CD4-positive, alpha-beta memory T cell (primary cell): Measurements from ENCODE around the gene ACTN1. TPM values are rescaled to one million over a fixed set of nuclear protein-coding genes. Genes with fewer than 3 reads are reported as not detected.
"Not testable (repeated sequence)": the region's sequence is repeated elsewhere in the genome, so short reads cannot be mapped to it uniquely, and the experiment has no call there.

Source experiments
- CTCF ChIA-PET: fragments of 350-600 bp; sonication (Branson Sonifier 250); formaldehyde crosslinking; loops from one replicate; lab custom pipeline; 2021; ENCODE audit warnings: inconsistent platforms; ENCODE audit not compliant: partially characterized antibody; lab: Charles Lee
- POLR2A ChIA-PET: fragments of 350-600 bp; sonication (Branson Sonifier 250); formaldehyde crosslinking; loops from one replicate; lab custom pipeline; 2021; ENCODE audit not compliant: partially characterized antibody; lab: Charles Lee
- DNase-seq, 5 donors: peaks; one replicate each; pipeline versions ENCODE4 v3.0.0 to v3.0.0-alpha.2; 2020 to 2022; ENCODE audit warnings: mixed read lengths in 1 of 5
- H3K27ac ChIP-seq: one replicate; pipeline ENCODE4 v1.7.0; 2013; ENCODE audit warnings: low read depth, low read length
- H3K27me3 ChIP-seq: 2 replicates; pipeline ENCODE4 v1.7.0; 2013; ENCODE audit warnings: mild to moderate bottlenecking, low read length, moderate library complexity; ENCODE audit not compliant: insufficient read depth
- H3K36me3 ChIP-seq: 2 replicates; pipeline ENCODE4 v1.7.0; 2013; ENCODE audit warnings: mild to moderate bottlenecking, low read length, moderate library complexity; ENCODE audit not compliant: insufficient read depth
- H3K4me1 ChIP-seq: 2 replicates; pipeline ENCODE4 v1.7.0; 2013; ENCODE audit warnings: mild to moderate bottlenecking, low read length, moderate library complexity; ENCODE audit not compliant: insufficient read depth
- H3K4me3 ChIP-seq, 2 donors: one replicate each; pipeline ENCODE4 v1.7.0; 2013; ENCODE audit warnings: low read length in 2 of 2, mild to moderate bottlenecking in 1 of 2
- H3K9me3 ChIP-seq, 2 donors: one replicate each; pipeline ENCODE4 v1.7.0; 2013; ENCODE audit warnings: low read length in 2 of 2, control low read depth in 1 of 2; ENCODE audit not compliant: control insufficient read depth in 1 of 2
- H3K27ac Mint-ChIP-seq, 7 donors: one replicate each; pipeline ENCODE4 v1.8.0; 2020 to 2021; ENCODE audit warnings: mixed read lengths in 7 of 7, mild to moderate bottlenecking in 6 of 7, inconsistent platforms in 3 of 7, moderate library complexity in 3 of 7
- H3K27me3 Mint-ChIP-seq, 2 donors: one replicate each; pipeline ENCODE4 v1.8.0; 2020 to 2021; ENCODE audit warnings: mixed read lengths in 2 of 2
- H3K36me3 Mint-ChIP-seq, 2 donors: one replicate each; pipeline ENCODE4 v1.8.0; 2020 to 2021; ENCODE audit warnings: mixed read lengths in 2 of 2, inconsistent platforms in 1 of 2, mild to moderate bottlenecking in 1 of 2
- H3K4me1 Mint-ChIP-seq, 4 donors: one replicate each; pipeline ENCODE4 v1.8.0; 2020 to 2021; ENCODE audit warnings: mixed read lengths in 4 of 4, mild to moderate bottlenecking in 1 of 4
- H3K4me3 Mint-ChIP-seq, 8 donors: one replicate each; pipeline ENCODE4 v1.8.0; 2020 to 2021; ENCODE audit warnings: mixed read lengths in 8 of 8, mild to moderate bottlenecking in 7 of 8, moderate library complexity in 6 of 8, inconsistent platforms in 3 of 8
- H3K9me3 Mint-ChIP-seq, 8 donors: one replicate each; pipeline ENCODE4 v1.8.0; 2020 to 2021; ENCODE audit warnings: mixed read lengths in 8 of 8, mild to moderate bottlenecking in 5 of 8, inconsistent platforms in 3 of 8, moderate library complexity in 1 of 8
- intact Hi-C: fragments of 100-400 bp; cut with micrococcal nuclease; formaldehyde crosslinking; loops from one replicate; pipeline ENCODE4 v1.15.1; 2023
- polyA plus RNA-seq, 2 donors: library from polyadenylated mRNA; unstranded; fragments of 300-500 nt; fragmentation: Illumina TruSeq; gene quantifications; one replicate each; pipeline ENCODE4 v1.2.3, GENCODE V29; 2021
- total RNA-seq, 2 experiments: library from RNA; stranded (reverse); gene quantifications; one replicate each; pipeline ENCODE4 v1.2.3, GENCODE V29; 2021

Gene ACTN1
- total and polyA plus RNA-seq, 4 experiments from 2014 or later, result 33.6 to 75.1 (median 67.0) TPM

DNA sequence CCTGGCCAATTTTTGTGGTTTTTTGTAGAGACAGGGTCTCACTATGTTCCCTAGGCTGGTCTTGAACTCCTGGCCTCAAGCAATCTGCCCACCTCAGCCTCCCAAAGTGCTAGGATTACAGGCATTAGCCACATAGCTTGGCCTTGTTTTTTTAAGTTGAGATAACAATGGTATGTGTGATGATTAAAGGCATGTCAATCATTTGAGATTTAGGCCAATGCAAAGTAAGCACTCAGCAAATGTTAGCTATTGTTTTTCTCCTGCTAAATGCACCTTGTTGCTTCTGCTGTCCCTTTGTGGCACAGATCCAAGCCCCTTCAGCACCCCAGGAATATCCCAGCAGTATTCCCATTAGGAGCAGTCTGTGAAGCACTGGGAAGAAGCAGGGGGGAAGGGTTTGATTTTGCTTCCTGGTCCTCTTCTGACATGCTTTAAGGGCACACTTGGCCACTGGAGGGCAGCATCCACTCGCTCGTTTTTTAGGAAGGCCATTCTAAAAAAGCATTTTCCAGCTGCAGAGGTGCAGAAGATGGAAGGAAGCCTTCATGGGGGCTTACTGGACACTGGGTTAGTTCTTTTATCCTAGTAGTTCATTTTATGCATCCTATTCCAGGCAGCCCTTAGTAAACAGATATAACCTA, 116.0 kb downstream of the ACTN1 start:
- peaks cover 0 to 17% (median 7%) of the 10 kb centered on the region in 8 donors for H3K9me3 Mint-ChIP-seq
- no peaks in the 10 kb centered on the region for H3K27me3 ChIP-seq
- peaks cover 0 to 3% of the 10 kb centered on the region in 2 donors for H3K9me3 ChIP-seq
- peak; percentile 43 to 59 (median 53) for DNase-seq
- intact Hi-C loops, result loop anchor here (1.0 to 2.0 kb wide), 3 partner anchors 227 to 712 kb away; partner anchors contain the start of gene CCDC177
- H3K4me1 ChIP-seq, result no peaks in the 10 kb centered on the region
- no peak overlapping the region for H3K4me3 Mint-ChIP-seq
- H3K27ac Mint-ChIP-seq, result peak overlapping the region in 1 of 7 donors; percentile 35
- peaks cover 0 to 3% of the 10 kb centered on the region in 2 donors for H3K36me3 Mint-ChIP-seq
- no peak overlapping the region for H3K27ac ChIP-seq
- no peak overlapping the region for H3K4me3 ChIP-seq
- H3K4me1 Mint-ChIP-seq, result no peaks in the 10 kb centered on the region
- no peaks in the 10 kb centered on the region for H3K36me3 ChIP-seq
- no peaks in the 10 kb centered on the region for H3K27me3 Mint-ChIP-seq
- ChIA-PET POLR2A (interaction anchor here (0.6 kb wide), 1 partner anchor 240 kb away, joined by 3 read pairs; no protein-coding TSS in a partner anchor), CTCF (interaction anchor here (0.9 to 4.3 kb wide), 17 partner anchors 9 to 1026 kb away, joined by 3 to 25 read pairs (median 4); no protein-coding TSS in a partner anchor)

DNA sequence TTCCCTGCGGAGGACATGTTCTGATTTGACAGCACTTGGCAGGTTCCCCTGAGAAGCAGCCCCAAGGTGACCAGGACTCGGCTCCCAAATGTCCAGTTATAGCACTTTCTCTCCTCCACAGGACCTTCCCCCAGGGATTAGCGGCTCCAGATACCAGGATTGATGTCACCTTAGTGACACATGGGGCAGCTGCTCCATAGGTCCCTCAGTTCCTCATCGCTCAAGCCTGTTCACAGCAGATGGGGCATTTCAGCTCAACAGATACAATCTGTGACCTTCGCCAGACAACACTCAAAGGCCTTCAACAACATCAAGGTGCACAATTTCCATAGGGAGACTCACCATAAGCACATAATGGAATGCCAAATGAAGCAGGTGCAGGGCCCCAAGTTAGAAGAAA, 118.3 kb downstream of the ACTN1 start:
- no peaks in the 10 kb centered on the region for H3K27me3 ChIP-seq
- ChIA-PET CTCF (interaction anchor here (0.9 to 1.3 kb wide), 2 partner anchors 9 to 17 kb away, joined by 3 read pairs; no protein-coding TSS in a partner anchor), POLR2A (no interaction called here)
- peaks cover 0 to 1% of the 10 kb centered on the region in 2 donors for H3K9me3 ChIP-seq
- no peak for DNase-seq
- intact Hi-C loops, result no loop called here
- H3K27ac ChIP-seq, result no peak overlapping the region
- H3K36me3 ChIP-seq, result no peaks in the 10 kb centered on the region
- H3K4me1 Mint-ChIP-seq, result no peaks in the 10 kb centered on the region
- peaks cover 0 to 3% of the 10 kb centered on the region in 2 donors for H3K36me3 Mint-ChIP-seq
- H3K4me1 ChIP-seq, result no peaks in the 10 kb centered on the region
- peaks cover 0 to 19% (median 6%) of the 10 kb centered on the region in 8 donors for H3K9me3 Mint-ChIP-seq
- no peak overlapping the region for H3K4me3 Mint-ChIP-seq
- no peaks in the 10 kb centered on the region for H3K27me3 Mint-ChIP-seq
- no peak overlapping the region for H3K4me3 ChIP-seq
- no peak overlapping the region for H3K27ac Mint-ChIP-seq

DNA sequence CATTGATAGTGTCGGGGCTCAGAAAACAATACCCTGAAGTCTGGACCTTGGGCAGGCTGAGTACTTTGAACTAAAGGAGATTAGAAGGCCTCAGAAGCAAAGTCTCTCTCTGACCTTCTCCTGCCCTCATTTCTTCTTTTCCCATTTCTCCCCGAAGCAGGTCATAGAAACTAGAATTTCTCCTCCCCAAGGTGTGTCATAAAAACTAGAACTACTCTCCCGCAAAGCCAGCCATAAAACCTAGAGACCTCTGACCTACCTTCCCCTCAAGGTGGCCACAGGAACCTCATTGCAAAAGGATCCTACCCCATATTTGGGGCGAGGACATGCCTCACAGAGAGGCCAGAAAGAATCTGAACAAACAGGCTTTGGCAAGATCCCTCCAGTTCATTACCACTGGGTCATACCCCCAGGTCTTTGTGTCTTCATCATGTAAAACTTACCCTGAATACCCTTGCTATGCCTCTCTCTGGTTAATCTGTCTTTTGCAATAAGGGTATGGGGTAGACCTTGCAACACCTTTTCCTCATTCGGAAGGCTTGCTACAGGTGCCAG, 121.5 kb downstream of the ACTN1 start:
- Mint-ChIP-seq H3K9me3 (peaks cover 0 to 13% (median 0%) of the 10 kb centered on the region in 8 donors), H3K4me3 (no peak overlapping the region), H3K27me3 (no peaks in the 10 kb centered on the region), H3K4me1 (peaks cover 0 to 7% (median 0%) of the 10 kb centered on the region in 4 donors), H3K36me3 (peaks cover 0 to 3% of the 10 kb centered on the region in 2 donors), H3K27ac (no peak overlapping the region)
- Histone ChIP-seq H3K36me3 (no peaks in the 10 kb centered on the region), H3K9me3 (no peaks in the 10 kb centered on the region), H3K27ac (no peak overlapping the region), H3K4me1 (no peaks in the 10 kb centered on the region), H3K27me3 (no peaks in the 10 kb centered on the region), H3K4me3 (no peak overlapping the region)
- DNase-seq, result no peak
- POLR2A ChIA-PET, result no interaction called here
- intact Hi-C loops, result no loop called here
- CTCF ChIA-PET, result no interaction called here

DNA sequence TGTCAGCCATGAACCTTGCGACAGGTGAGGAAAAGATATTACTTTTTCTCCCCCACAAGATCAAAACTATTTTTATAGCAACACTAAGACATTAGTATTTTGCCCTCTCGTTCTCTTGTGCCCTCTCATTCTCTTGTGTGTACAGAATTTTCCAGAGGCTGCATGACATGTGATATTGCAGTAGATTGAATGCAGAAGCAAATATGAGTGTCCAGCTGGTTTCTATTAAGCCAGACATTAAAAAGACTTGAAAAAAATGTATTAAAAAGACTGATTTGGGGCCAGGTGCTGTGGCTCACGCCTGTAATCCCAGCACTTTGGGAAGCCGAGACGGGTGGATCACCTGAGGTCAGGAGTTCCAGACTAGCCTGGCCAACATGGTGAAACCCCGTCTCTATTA, 122.5 kb downstream of the ACTN1 start:
- ChIA-PET CTCF (no interaction called here), POLR2A (no interaction called here)
- Histone ChIP-seq H3K9me3 (no peaks in the 10 kb centered on the region), H3K4me3 (no peak overlapping the region), H3K4me1 (no peaks in the 10 kb centered on the region), H3K27me3 (no peaks in the 10 kb centered on the region), H3K27ac (no peak overlapping the region), H3K36me3 (no peaks in the 10 kb centered on the region)
- no peak overlapping the region for H3K4me3 Mint-ChIP-seq
- no peak for DNase-seq
- H3K9me3 Mint-ChIP-seq, result peaks cover 0 to 20% (median 1%) of the 10 kb centered on the region in 8 donors
- peaks cover 0 to 3% of the 10 kb centered on the region in 2 donors for H3K36me3 Mint-ChIP-seq
- H3K27me3 Mint-ChIP-seq, result no peaks in the 10 kb centered on the region
- intact Hi-C loops, result no loop called here
- peak overlapping the region in 1 of 7 donors; percentile 22 for H3K27ac Mint-ChIP-seq
- peaks cover 0 to 7% (median 0%) of the 10 kb centered on the region in 4 donors for H3K4me1 Mint-ChIP-seq

DNA sequence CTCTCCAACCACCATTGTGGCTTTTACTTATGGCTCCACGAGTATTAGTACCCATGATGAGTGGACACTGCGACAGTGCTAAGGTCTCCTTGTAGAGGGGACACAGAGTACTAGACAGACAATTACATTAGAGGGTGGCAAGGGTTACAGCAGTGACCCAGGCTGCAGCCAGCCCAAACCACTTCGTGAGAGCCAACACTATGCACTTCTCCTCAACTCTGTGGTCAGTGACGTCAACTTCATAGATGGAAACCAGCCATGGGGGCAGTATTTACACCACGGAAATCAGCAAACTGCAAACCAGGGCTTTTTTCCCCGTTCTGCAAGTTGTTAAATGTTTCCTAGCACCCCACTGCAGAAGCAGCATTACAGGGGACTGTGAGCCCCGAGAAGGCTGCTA, 124.7 kb downstream of the ACTN1 start:
- Histone ChIP-seq H3K27me3 (no peaks in the 10 kb centered on the region), H3K4me3 (no peak overlapping the region), H3K36me3 (no peaks in the 10 kb centered on the region), H3K27ac (no peak overlapping the region), H3K9me3 (no peaks in the 10 kb centered on the region), H3K4me1 (no peaks in the 10 kb centered on the region)
- H3K4me1 Mint-ChIP-seq, result peaks cover 0 to 7% (median 0%) of the 10 kb centered on the region in 4 donors
- DNase-seq, result no peak
- H3K27ac Mint-ChIP-seq, result peak overlapping the region in 1 of 7 donors; percentile 17
- ChIA-PET POLR2A (no interaction called here), CTCF (interaction anchor here (1.5 to 2.2 kb wide), 2 partner anchors 8 to 10 kb away, joined by 7 to 9 read pairs; no protein-coding TSS in a partner anchor)
- peaks cover 0 to 20% (median 1%) of the 10 kb centered on the region in 8 donors for H3K9me3 Mint-ChIP-seq
- peaks cover 0 to 3% of the 10 kb centered on the region in 2 donors for H3K36me3 Mint-ChIP-seq
- no peaks in the 10 kb centered on the region for H3K27me3 Mint-ChIP-seq
- intact Hi-C loops, result no loop called here
- no peak overlapping the region for H3K4me3 Mint-ChIP-seq

DNA sequence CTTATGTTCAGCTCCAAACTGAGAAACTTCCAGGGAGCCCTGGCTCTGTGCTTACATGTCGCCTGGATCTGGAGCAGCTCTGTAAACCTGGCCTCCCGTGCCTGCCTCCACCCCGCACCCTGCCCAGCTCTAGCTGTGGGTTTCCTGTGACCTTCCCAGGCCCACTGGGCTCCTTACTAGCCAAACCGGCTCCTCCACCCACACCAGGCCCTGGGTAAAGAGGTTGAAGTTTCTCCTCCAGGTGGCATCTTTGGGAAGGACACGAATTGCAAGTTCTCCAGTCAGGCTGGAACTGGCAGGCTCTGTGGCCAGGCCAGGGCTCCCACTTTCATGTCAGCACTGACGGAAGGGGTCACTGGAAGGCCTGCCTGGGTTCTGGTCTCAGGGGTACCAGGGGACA, 125.4 kb downstream of the ACTN1 start:
- peaks cover 0 to 3% of the 10 kb centered on the region in 2 donors for H3K36me3 Mint-ChIP-seq
- peaks cover 0 to 20% (median 1%) of the 10 kb centered on the region in 8 donors for H3K9me3 Mint-ChIP-seq
- no peaks in the 10 kb centered on the region for H3K9me3 ChIP-seq
- H3K27ac ChIP-seq, result no peak overlapping the region
- no peaks in the 10 kb centered on the region for H3K4me1 ChIP-seq
- intact Hi-C loops, result no loop called here
- H3K27me3 Mint-ChIP-seq, result no peaks in the 10 kb centered on the region
- no peak for DNase-seq
- peaks cover 0 to 7% (median 0%) of the 10 kb centered on the region in 4 donors for H3K4me1 Mint-ChIP-seq
- H3K27ac Mint-ChIP-seq, result no peak overlapping the region
- H3K36me3 ChIP-seq, result no peaks in the 10 kb centered on the region
- POLR2A ChIA-PET, result no interaction called here
- H3K4me3 Mint-ChIP-seq, result no peak overlapping the region
- H3K4me3 ChIP-seq, result no peak overlapping the region
- no peaks in the 10 kb centered on the region for H3K27me3 ChIP-seq
- CTCF ChIA-PET, result interaction anchor here (1.5 to 2.2 kb wide), 2 partner anchors 9 to 10 kb away, joined by 7 to 9 read pairs; no protein-coding TSS in a partner anchor

DNA sequence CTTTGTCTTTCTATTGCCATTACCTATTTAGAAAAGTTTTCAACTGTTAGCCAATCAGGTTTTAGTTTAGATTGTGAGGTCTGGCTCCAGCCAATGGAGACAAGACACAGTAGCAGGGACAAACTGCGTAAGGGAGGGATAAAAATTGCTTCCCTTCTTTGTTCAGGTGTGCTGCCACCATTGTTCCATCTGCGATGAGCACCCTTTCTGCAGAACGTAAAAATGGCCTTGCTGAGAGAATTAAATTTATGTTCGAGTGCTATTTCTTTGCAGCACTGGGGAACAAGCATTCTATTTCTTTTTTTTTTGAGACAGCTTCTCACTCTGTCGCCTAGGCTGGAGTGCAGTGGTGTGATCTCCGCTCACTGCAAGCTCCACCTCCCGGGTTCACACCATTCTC, 126.6 kb downstream of the ACTN1 start:
- POLR2A ChIA-PET, H3K36me3 ChIP-seq, H3K4me1 ChIP-seq, H3K27ac ChIP-seq, intact Hi-C loops, H3K4me1 Mint-ChIP-seq, H3K27me3 ChIP-seq, H3K9me3 ChIP-seq, H3K27ac Mint-ChIP-seq, DNase-seq, H3K27me3 Mint-ChIP-seq, H3K36me3 Mint-ChIP-seq, H3K4me3 Mint-ChIP-seq, H3K4me3 ChIP-seq: not testable (repeated sequence)
- CTCF ChIA-PET, result interaction anchor here (2.2 kb wide), 1 partner anchor 10 kb away, joined by 9 read pairs; no protein-coding TSS in a partner anchor
- H3K9me3 Mint-ChIP-seq, result peaks cover 0 to 20% (median 1%) of the 10 kb centered on the region in 8 donors
